ENCODE results near the gene SMDT1. TPM values are rescaled to one million over a fixed set of nuclear protein-coding genes. Genes with fewer than 3 reads are reported as not detected.

SMDT1 gene
- polyA plus RNA-seq, 3 donors: 41.8 to 182 (median 180) TPM

GRCh38 chr22:42033263-42034181 is 46.0 kb upstream of the SMDT1 start:
- Mint-ChIP-seq H3K36me3 (peaks cover 0 to 13% of the 10 kb centered on the region in 2 donors), H3K4me3 (no peak overlapping the region), H3K27ac (no peak overlapping the region), H3K4me1 (peaks cover 4% of the 10 kb centered on the region), H3K9me3 (peaks cover 12 to 35% (median 24%) of the 10 kb centered on the region in 7 donors), H3K27me3 (ENCODE audit: low read depth in 3 of 3) (peaks cover 0 to 5% (median 0%) of the 10 kb centered on the region in 3 donors)
- Histone ChIP-seq H3K27ac (ENCODE audit: low read depth in 1 of 2, low read length in 2 of 2) (no peak overlapping the region), H3K4me3 (replicated peaks in 1 of 3; ENCODE audit: low read depth in 2 of 3, low read length in 3 of 3) (no peak overlapping the region), H3K4me2 (replicated peaks; ENCODE audit: extremely low read depth, low read length, poor library complexity, severe bottlenecking) (no peak overlapping the region), H2AFZ (ENCODE audit: insufficient read depth, low read depth, low read length, poor library complexity, severe bottlenecking) (no peak overlapping the region), H3K4me1 (ENCODE audit: control insufficient read depth in 1 of 2, insufficient read depth in 2 of 2, low read length in 2 of 2) (peaks cover 0 to 9% of the 10 kb centered on the region in 2 donors), H3K9me3 (replicated peaks in 1 of 2; ENCODE audit: control insufficient read depth in 1 of 2, insufficient read depth in 1 of 2, low read length in 2 of 2) (peaks cover 20% of the 10 kb centered on the region in 2 donors), H3K36me3 (replicated peaks in 1 of 2; ENCODE audit: control insufficient read depth in 1 of 2, insufficient read depth in 2 of 2, low read length in 2 of 2) (no peaks in the 10 kb centered on the region), H3K9ac (ENCODE audit: insufficient read depth, low read length, poor library complexity, severe bottlenecking) (no peak overlapping the region), H3K79me2 (ENCODE audit: insufficient read depth, low read length) (no peaks in the 10 kb centered on the region), H3K27me3 (ENCODE audit: control insufficient read depth in 2 of 2, insufficient read depth in 2 of 2, low read length in 2 of 2) (no peaks in the 10 kb centered on the region), H4K20me1 (ENCODE audit: insufficient read depth, low read length) (no peaks in the 10 kb centered on the region)
- WGBS (ENCODE audit: insufficient coverage): 95% methylated on average over 5 of the region's 5 CpGs
- no peak for DNase-seq
- intact Hi-C loops (cut with micrococcal nuclease): no loop called here
- TF ChIP-seq CTCF (IDR thresholded peaks at IDR 0.05): no peak

GRCh38 chr22:42035256-42035655 is 44.2 kb upstream of the SMDT1 start:
- Mint-ChIP-seq H3K27ac (no peak overlapping the region), H3K9me3 (peaks cover 12 to 42% (median 24%) of the 10 kb centered on the region in 7 donors), H3K4me3 (no peak overlapping the region), H3K4me1 (peaks cover 10% of the 10 kb centered on the region), H3K27me3 (ENCODE audit: low read depth in 3 of 3) (peaks cover 0 to 5% (median under 1%) of the 10 kb centered on the region in 3 donors), H3K36me3 (peaks cover 0 to 13% of the 10 kb centered on the region in 2 donors)
- H3K4me2 ChIP-seq (replicated peaks; ENCODE audit: extremely low read depth, low read length, poor library complexity, severe bottlenecking): no peak overlapping the region
- peaks cover 0 to 9% of the 10 kb centered on the region in 2 donors for H3K4me1 ChIP-seq (ENCODE audit: control insufficient read depth in 1 of 2, insufficient read depth in 2 of 2, low read length in 2 of 2)
- no peaks in the 10 kb centered on the region for H3K27me3 ChIP-seq (ENCODE audit: control insufficient read depth in 2 of 2, insufficient read depth in 2 of 2, low read length in 2 of 2)
- H3K79me2 ChIP-seq (ENCODE audit: insufficient read depth, low read length): no peaks in the 10 kb centered on the region
- WGBS (ENCODE audit: insufficient coverage): 88% methylated on average over 7 of the region's 8 CpGs
- H2AFZ ChIP-seq (ENCODE audit: insufficient read depth, low read depth, low read length, poor library complexity, severe bottlenecking): no peak overlapping the region
- DNase-seq: no peak
- no peak for TF ChIP-seq CTCF (IDR thresholded peaks at IDR 0.05)
- H3K9ac ChIP-seq (ENCODE audit: insufficient read depth, low read length, poor library complexity, severe bottlenecking): no peak overlapping the region
- H3K36me3 ChIP-seq (replicated peaks in 1 of 2; ENCODE audit: control insufficient read depth in 1 of 2, insufficient read depth in 2 of 2, low read length in 2 of 2): no peaks in the 10 kb centered on the region
- no peak overlapping the region for H3K4me3 ChIP-seq (replicated peaks in 1 of 3; ENCODE audit: low read depth in 2 of 3, low read length in 3 of 3)
- no peaks in the 10 kb centered on the region for H4K20me1 ChIP-seq (ENCODE audit: insufficient read depth, low read length)
- intact Hi-C loops (cut with micrococcal nuclease): no loop called here
- peaks cover 20% of the 10 kb centered on the region in 2 donors for H3K9me3 ChIP-seq (replicated peaks in 1 of 2; ENCODE audit: control insufficient read depth in 1 of 2, insufficient read depth in 1 of 2, low read length in 2 of 2)
- H3K27ac ChIP-seq (ENCODE audit: low read depth in 1 of 2, low read length in 2 of 2): no peak overlapping the region
